ENCODE results near the gene GRAMD1C. TPM values are rescaled to one million over a fixed set of nuclear protein-coding genes. Genes with fewer than 3 reads are reported as not detected.

Gene GRAMD1C
- total RNA-seq, 1 donor from 2014 or later: 21.7 TPM

- Mint-ChIP-seq H3K9me3 (ENCODE audit: unreplicated experiment) (no peaks in the 10 kb centered on the region), H3K36me3 (ENCODE audit: low read depth, unreplicated experiment) (no peaks in the 10 kb centered on the region), H3K27ac (ENCODE audit: unreplicated experiment) (no peak overlapping the region)
Observed at GRCh38 chr3:113896930-113897329, 58.3 kb downstream of the GRAMD1C start.

GRCh38 chr3:113897373-113897777 lies 58.8 kb downstream of the GRAMD1C start:
- Mint-ChIP-seq H3K27ac (ENCODE audit: unreplicated experiment) (no peak overlapping the region), H3K9me3 (ENCODE audit: unreplicated experiment) (no peaks in the 10 kb centered on the region), H3K4me1 (ENCODE audit: unreplicated experiment) (peaks cover 6% of the 10 kb centered on the region), H3K27me3 (ENCODE audit: unreplicated experiment) (no peaks in the 10 kb centered on the region), H3K4me3 (ENCODE audit: unreplicated experiment) (no peak overlapping the region), H3K36me3 (ENCODE audit: low read depth, unreplicated experiment) (no peaks in the 10 kb centered on the region)
- TF ChIP-seq CTCF (IDR thresholded peaks at IDR 0.05; ENCODE audit: unreplicated experiment): no peak
- no peak for DNase-seq (ENCODE audit: low spot score)

More at GRCh38 chr3:113896930-113897329, 58.3 kb downstream of the GRAMD1C start:
- no peak for TF ChIP-seq CTCF (IDR thresholded peaks at IDR 0.05; ENCODE audit: unreplicated experiment)
- DNase-seq (ENCODE audit: low spot score): no peak
- Mint-ChIP-seq H3K4me1 (ENCODE audit: unreplicated experiment) (peaks cover 6% of the 10 kb centered on the region), H3K27me3 (ENCODE audit: unreplicated experiment) (no peaks in the 10 kb centered on the region), H3K4me3 (ENCODE audit: unreplicated experiment) (no peak overlapping the region)

GRCh38 chr3:113898892-113899291 lies 60.3 kb downstream of the GRAMD1C start:
- DNase-seq (ENCODE audit: low spot score): no peak
- H3K9me3 Mint-ChIP-seq (ENCODE audit: unreplicated experiment): no peaks in the 10 kb centered on the region
- H3K36me3 Mint-ChIP-seq (ENCODE audit: low read depth, unreplicated experiment): no peaks in the 10 kb centered on the region
- peaks cover 12% of the 10 kb centered on the region for H3K4me1 Mint-ChIP-seq (ENCODE audit: unreplicated experiment)
- H3K27me3 Mint-ChIP-seq (ENCODE audit: unreplicated experiment): no peaks in the 10 kb centered on the region
- no peak overlapping the region for H3K4me3 Mint-ChIP-seq (ENCODE audit: unreplicated experiment)
- peak overlapping the region; percentile 33 for H3K27ac Mint-ChIP-seq (ENCODE audit: unreplicated experiment)
- no peak for TF ChIP-seq CTCF (IDR thresholded peaks at IDR 0.05; ENCODE audit: unreplicated experiment)

GRCh38 chr3:113906568-113907140 lies 68.1 kb downstream of the GRAMD1C start:
- Mint-ChIP-seq H3K27me3 (ENCODE audit: unreplicated experiment) (no peaks in the 10 kb centered on the region), H3K27ac (ENCODE audit: unreplicated experiment) (no peak overlapping the region), H3K36me3 (ENCODE audit: low read depth, unreplicated experiment) (no peaks in the 10 kb centered on the region), H3K4me1 (ENCODE audit: unreplicated experiment) (peaks cover 6% of the 10 kb centered on the region), H3K9me3 (ENCODE audit: unreplicated experiment) (no peaks in the 10 kb centered on the region), H3K4me3 (ENCODE audit: unreplicated experiment) (no peak overlapping the region)
- no peak for DNase-seq (ENCODE audit: low spot score)
- TF ChIP-seq CTCF (IDR thresholded peaks at IDR 0.05; ENCODE audit: unreplicated experiment): no peak

- peaks cover 6% of the 10 kb centered on the region for H3K4me1 Mint-ChIP-seq (ENCODE audit: unreplicated experiment)
- no peak overlapping the region for H3K4me3 Mint-ChIP-seq (ENCODE audit: unreplicated experiment)
- no peak for DNase-seq (ENCODE audit: low spot score)
- no peaks in the 10 kb centered on the region for H3K27me3 Mint-ChIP-seq (ENCODE audit: unreplicated experiment)
- no peak for TF ChIP-seq CTCF (IDR thresholded peaks at IDR 0.05; ENCODE audit: unreplicated experiment)
- no peak overlapping the region for H3K27ac Mint-ChIP-seq (ENCODE audit: unreplicated experiment)
- H3K9me3 Mint-ChIP-seq (ENCODE audit: unreplicated experiment): no peaks in the 10 kb centered on the region
- no peaks in the 10 kb centered on the region for H3K36me3 Mint-ChIP-seq (ENCODE audit: low read depth, unreplicated experiment)
Observed at GRCh38 chr3:113908133-113908532, 69.5 kb downstream of the GRAMD1C start.
